Pancreas (tissue), 10 donors: ENCODE results near the gene EPHA4. TPM values are rescaled to one million over a fixed set of nuclear protein-coding genes. Genes with fewer than 3 reads are reported as not detected.

Experiments
- ATAC-seq, 4 donors: fragments of 200-7000 bp; cut with Tn5 transposase; one replicate each; pipeline versions ENCODE4 v1.8.0 to v1.9.1; 2020; ENCODE audit warnings: mild to moderate bottlenecking in 4 of 4, moderate library complexity in 4 of 4
- DNase-seq, 6 donors: peaks; one replicate each; pipeline ENCODE4 v3.0.0-alpha.2; 2020
- FAIRE-seq: peaks from 2 replicates; lab custom pipeline; 2012; peaks lifted over from hg19 to GRCh38; lab: Jason Lieb, UNC
- H3K27ac ChIP-seq, 4 donors: fragments of 200-600 bp; sonication (generic); 1 replicate in 3 of 4; 2 replicates in 1 of 4; pipeline versions ENCODE4 v1.5.0 to v1.8.0; 2020
- H3K27me3 ChIP-seq, 4 donors: fragments of 200-600 bp; one replicate each; pipeline ENCODE4 v1.8.0; 2021
- H3K36me3 ChIP-seq, 3 donors: fragments of 200-600 bp; sonication (generic) in 1 of 3; one replicate each; pipeline versions ENCODE4 v1.5.0 to v1.8.0; 2020 to 2021
- H3K4me1 ChIP-seq, 3 donors: fragments of 200-600 bp; one replicate each; pipeline ENCODE4 v1.8.0; 2021
- H3K4me3 ChIP-seq, 4 donors: fragments of 200-600 bp; sonication (generic) in 2 of 4; one replicate each; pipeline versions ENCODE4 v1.5.0 to v1.8.0; 2020 to 2021
- H3K9me3 ChIP-seq, 4 donors: fragments of 200-600 bp; one replicate each; pipeline ENCODE4 v1.8.0; 2021
- CTCF ChIP-seq, 4 donors: fragments of 200-600 bp; sonication (generic) in 3 of 4; IDR thresholded peaks; one replicate each; pipeline versions ENCODE4 v1.5.0 to v1.8.0; 2021; ENCODE audit warnings: antibody characterized with exemption in 4 of 4
- WGBS, 2 donors: extraction: QIAGEN DNeasy Blood & Tissue Kit; methylation state at CpG; one replicate each; pipeline ENCODE4 v1.1.7; 2013; 5-methylcytosine and 5-hydroxymethylcytosine counted together
- intact Hi-C, 3 donors: fragments of 100-400 bp; cut with DNase I; formaldehyde crosslinking; loops; one replicate each; pipeline versions ENCODE4 v1.11.1 to v1.14.2; 2022
- polyA plus RNA-seq, 2 donors: library from polyadenylated mRNA; stranded (reverse); fragments of 200-250 nt; gene quantifications; one replicate each; pipeline ENCODE4 v1.2.3, GENCODE V29; 2013
- total RNA-seq, 6 donors: library from RNA; stranded (reverse); fragmentation: NEBNext Ultra II Directional in 4 of 6; extraction: Animal tissue kit (Norgen Biotek cat#: 25700) in 4 of 6; gene quantifications; one replicate each; pipeline versions ENCODE4 v1.2.1 to v1.2.4, GENCODE V29; 2021 to 2023
- donor health status: healthy with polysubstance abuse.
- donor health status: DM: no; HTN: no; CAD: no; lungs with moderate emphysema.
- donor health status: DM: no; HTN: no; CAD: no.
- donor health status: control.
- donor health status: control.
- donor health status: Bipolar disorder and iron deficiency.
- donor health status: DM: yes; HTN: yes; CAD: no.
- donor health status: DM: no; HTN: no; CAD: no.
- donor health status: DM: no; HTN: no; CAD: no.
- donor health status: DM: yes; HTN: yes; CAD: no.

EPHA4 gene
- total and polyA plus RNA-seq, 8 donors: 1.1 to 2.3 (median 1.4) TPM

- intact Hi-C loops: no loop called here
- H3K36me3 ChIP-seq: no peaks in the 10 kb centered on the region
- H3K27me3 ChIP-seq: no peaks in the 10 kb centered on the region
- H3K27ac ChIP-seq: no peak overlapping the region
- DNase-seq: no peak
- no peak for ATAC-seq
- no peak overlapping the region for H3K4me3 ChIP-seq
- no peak for TF ChIP-seq CTCF (IDR thresholded peaks at IDR 0.05)
- WGBS, 2 donors: 26 to 27% methylated on average over 4 of the region's 4 CpGs
- H3K9me3 ChIP-seq: no peaks in the 10 kb centered on the region
- FAIRE-seq: no peak
- no peaks in the 10 kb centered on the region for H3K4me1 ChIP-seq
These were observed 18.8 kb upstream of the EPHA4 start for GRCh38 chr2:221590861-221591365.

GRCh38 chr2:221589696-221590095 is 17.6 kb upstream of the EPHA4 start:
- intact Hi-C loops: no loop called here
- no peaks in the 10 kb centered on the region for H3K4me1 ChIP-seq
- H3K36me3 ChIP-seq: no peaks in the 10 kb centered on the region
- H3K27me3 ChIP-seq: no peaks in the 10 kb centered on the region
- H3K9me3 ChIP-seq: no peaks in the 10 kb centered on the region
- FAIRE-seq (no peak), DNase-seq (no peak), ATAC-seq (no peak)
- 35 to 39% methylated on average over 4 of the region's 4 CpGs for WGBS, 2 donors
- no peak overlapping the region for H3K27ac ChIP-seq
- TF ChIP-seq CTCF (IDR thresholded peaks at IDR 0.05): no peak
- no peak overlapping the region for H3K4me3 ChIP-seq

- Histone ChIP-seq H3K4me1 (no peaks in the 10 kb centered on the region), H3K27me3 (no peaks in the 10 kb centered on the region), H3K9me3 (no peaks in the 10 kb centered on the region), H3K27ac (peak overlapping the region in 1 of 4 donors; percentile 9), H3K4me3 (no peak overlapping the region), H3K36me3 (no peaks in the 10 kb centered on the region)
- intact Hi-C loops: no loop called here
- no peak for TF ChIP-seq CTCF (IDR thresholded peaks at IDR 0.05)
- ATAC-seq (peak in 1 of 4 donors; percentile 12), FAIRE-seq (no peak), DNase-seq (no peak)
- 47 to 50% methylated on average over 10 of the region's 10 CpGs for WGBS, 2 donors
These were observed 16.3 kb upstream of the EPHA4 start for GRCh38 chr2:221588306-221588985.

- ATAC-seq: no peak
- no peaks in the 10 kb centered on the region for H3K4me1 ChIP-seq
- peaks cover 0 to 4% (median 2%) of the 10 kb centered on the region in 4 donors for H3K27me3 ChIP-seq
- peak; percentile 72 for FAIRE-seq
- no peaks in the 10 kb centered on the region for H3K36me3 ChIP-seq
- no peaks in the 10 kb centered on the region for H3K9me3 ChIP-seq
- no peak for DNase-seq
- no peak overlapping the region for H3K27ac ChIP-seq
- intact Hi-C loops: no loop called here
- no peak for TF ChIP-seq CTCF (IDR thresholded peaks at IDR 0.05)
- WGBS, 2 donors: 52 to 76% methylated on average over 1 of the region's 1 CpG
- H3K4me3 ChIP-seq: no peak overlapping the region
These were observed 9.9 kb upstream of the EPHA4 start for GRCh38 chr2:221581986-221582385.

GRCh38 chr2:221574231-221574570 is 2.1 kb upstream of the EPHA4 start:
- H3K4me3 ChIP-seq: peak overlapping the region in 3 of 4 donors; percentile 44 to 79 (median 79)
- FAIRE-seq: no peak

More at GRCh38 chr2:221574231-221574570, 2.1 kb upstream of the EPHA4 start:
- DNase-seq (no peak), ATAC-seq (no peak)
- intact Hi-C loops: loop anchor here in 2 of 3 donors (5.0 to 10.0 kb wide), 4 partner anchors 401 to 1839 kb away; no protein-coding TSS in a partner anchor
- H3K36me3 ChIP-seq: no peaks in the 10 kb centered on the region
- TF ChIP-seq CTCF (IDR thresholded peaks at IDR 0.05): no peak
- H3K27ac ChIP-seq: no peak overlapping the region
- 19 to 27% methylated on average over 7 of the region's 7 CpGs for WGBS, 2 donors
- no peaks in the 10 kb centered on the region for H3K4me1 ChIP-seq
- H3K27me3 ChIP-seq: peaks cover 0 to 26% (median 8%) of the 10 kb centered on the region in 4 donors
- no peaks in the 10 kb centered on the region for H3K9me3 ChIP-seq
